GM04504 (cell line): ENCODE measurements around the gene LASP1NB.
"Not testable (repeated sequence)": the region's sequence is repeated elsewhere in the genome, so short reads cannot be mapped to it uniquely, and the experiment has no call there.

Source experiments
- DNase-seq: peaks from one replicate; pipeline ENCODE4 v3.0.0-alpha.2; 2012; ENCODE audit warnings: low read depth

The LASP1NB gene

GRCh38 chr17:38918129-38918913, 7.1 kb upstream of the LASP1NB start:
- DNase-seq = no peak

DNA sequence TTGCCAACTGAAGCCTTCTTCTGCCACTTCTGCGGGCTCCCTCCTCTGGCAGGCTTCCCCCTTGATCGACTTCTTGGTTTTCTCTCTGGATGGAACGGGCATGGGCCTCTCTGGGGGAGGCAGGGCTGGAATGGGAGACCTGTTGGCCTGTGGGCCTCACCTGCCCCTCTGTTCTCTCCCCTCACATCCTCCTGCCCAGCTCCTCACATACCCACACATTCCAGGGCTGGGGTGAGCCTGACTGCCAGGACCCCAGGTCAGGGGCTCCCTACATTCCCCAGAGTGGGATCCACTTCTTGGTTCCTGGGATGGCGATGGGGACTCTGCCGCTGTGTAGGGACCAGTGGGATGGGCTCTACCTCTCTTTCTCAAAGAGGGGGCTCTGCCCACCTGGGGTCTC, 6.5 kb upstream of the LASP1NB start:
- no peak for DNase-seq

- DNase-seq = no peak
Observed at GRCh38 chr17:38919316-38920078, 5.9 kb upstream of the LASP1NB start.

GRCh38 chr17:38920374-38921291, 4.8 kb upstream of the LASP1NB start:
- DNase-seq = no peak

DNA sequence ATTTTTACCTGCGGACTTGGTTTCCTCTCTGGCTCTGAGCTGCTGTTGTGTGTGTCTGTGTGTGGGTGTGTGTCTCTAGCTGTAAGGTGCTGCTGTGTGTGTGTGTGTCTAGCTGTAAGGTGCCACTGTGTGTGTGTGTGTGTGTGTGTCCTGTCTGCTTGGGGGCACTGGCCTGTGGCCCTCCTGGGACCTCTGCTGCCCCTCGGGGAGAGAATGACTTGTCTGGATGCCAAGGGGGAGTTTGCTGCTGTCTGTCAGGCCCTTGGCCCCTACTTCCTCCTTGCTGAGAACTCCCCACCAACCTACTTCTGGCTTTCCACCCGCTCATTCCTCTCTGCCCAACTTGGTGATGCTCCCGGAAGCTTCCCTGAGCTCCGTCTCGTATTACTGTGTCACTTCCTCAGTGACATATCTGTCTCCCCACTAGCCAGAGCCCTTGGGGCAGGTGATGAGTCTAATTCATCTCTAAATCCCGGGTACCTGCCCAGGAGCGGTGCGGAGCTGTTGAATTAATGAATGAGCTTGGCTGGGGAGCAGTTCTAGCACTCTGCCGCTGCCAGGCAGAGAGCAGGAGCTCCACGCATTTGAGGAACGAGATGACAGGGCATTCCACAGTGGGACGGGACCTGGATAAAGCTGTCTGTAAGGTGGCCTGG, 3.5 kb upstream of the LASP1NB start:
- DNase-seq = no peak

GRCh38 chr17:38922538-38923297, 2.7 kb upstream of the LASP1NB start:
- peak; percentile 35 for DNase-seq

GRCh38 chr17:38926293-38927070, 1.1 kb downstream of the LASP1NB start:
- DNase-seq = no peak

- not testable (repeated sequence) for DNase-seq
Observed at GRCh38 chr17:38930782-38931181, 5.4 kb downstream of the LASP1NB start.

DNA sequence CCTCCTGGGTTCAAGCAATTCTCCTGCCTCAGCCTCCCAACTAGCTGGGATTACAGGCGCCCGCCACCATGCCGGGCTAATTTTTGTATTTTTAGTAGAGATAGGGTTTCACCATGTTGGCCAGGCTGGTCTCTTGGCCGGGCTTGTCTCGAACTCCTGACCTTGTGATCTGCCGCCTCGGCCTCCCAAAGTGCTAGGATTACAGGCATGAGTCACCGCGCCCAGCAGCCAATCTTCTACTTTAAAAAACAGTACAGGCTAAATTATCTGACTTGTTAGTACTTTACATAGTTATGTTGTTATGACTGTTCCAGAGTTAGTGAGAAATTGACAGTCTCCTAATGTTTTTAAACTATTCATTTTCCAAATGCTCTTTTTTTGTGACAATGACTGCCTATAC, 8.5 kb downstream of the LASP1NB start:
- DNase-seq = not testable (repeated sequence)

- no peak for DNase-seq
Observed at GRCh38 chr17:38939987-38940386, 14.6 kb downstream of the LASP1NB start.

DNA sequence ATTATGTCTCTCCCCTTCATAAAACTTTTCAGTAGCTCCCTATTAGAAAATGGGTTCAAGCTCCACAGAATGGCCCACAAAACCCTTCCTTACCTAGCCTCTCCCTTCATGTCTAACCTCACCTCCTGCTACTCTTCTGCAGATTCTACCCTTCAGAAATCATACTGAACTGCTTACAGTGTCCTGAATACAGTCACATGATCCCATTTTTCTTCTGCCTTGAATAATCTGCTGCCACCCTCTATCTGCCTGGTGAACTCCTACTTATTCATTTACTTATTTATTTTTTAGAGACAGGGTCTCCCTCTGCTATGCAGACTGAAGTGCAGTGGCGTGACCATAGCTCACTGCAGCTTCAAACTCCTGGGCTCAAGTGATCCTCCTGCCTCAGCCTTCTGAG, 15.0 kb downstream of the LASP1NB start:
- DNase-seq = no peak

- no peak for DNase-seq
Observed at GRCh38 chr17:38942696-38943334, 17.4 kb downstream of the LASP1NB start.

DNA sequence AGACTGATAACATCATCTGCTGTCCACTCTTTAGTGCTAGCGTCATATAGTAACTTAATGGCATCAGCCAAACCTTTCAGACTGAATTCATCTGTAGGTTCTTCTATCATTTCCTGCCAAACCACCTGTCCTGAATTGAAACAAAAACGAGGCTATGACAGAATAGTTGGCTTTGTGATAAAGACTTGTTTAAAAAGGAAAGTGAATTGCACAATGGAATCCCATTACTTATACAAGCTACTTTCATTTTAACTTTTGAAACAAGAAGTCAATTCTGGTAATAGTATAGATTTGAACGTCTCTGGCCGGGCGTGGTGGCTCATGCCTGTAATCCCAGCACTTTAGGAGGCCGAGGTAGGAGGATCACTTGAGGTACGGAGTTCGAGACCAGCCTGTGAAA, 18.2 kb downstream of the LASP1NB start:
- no peak for DNase-seq

- no peak for DNase-seq
Observed at GRCh38 chr17:38947189-38947588, 21.8 kb downstream of the LASP1NB start.

GRCh38 chr17:38953800-38954199, 28.4 kb downstream of the LASP1NB start:
- DNase-seq = not testable (repeated sequence)

DNA sequence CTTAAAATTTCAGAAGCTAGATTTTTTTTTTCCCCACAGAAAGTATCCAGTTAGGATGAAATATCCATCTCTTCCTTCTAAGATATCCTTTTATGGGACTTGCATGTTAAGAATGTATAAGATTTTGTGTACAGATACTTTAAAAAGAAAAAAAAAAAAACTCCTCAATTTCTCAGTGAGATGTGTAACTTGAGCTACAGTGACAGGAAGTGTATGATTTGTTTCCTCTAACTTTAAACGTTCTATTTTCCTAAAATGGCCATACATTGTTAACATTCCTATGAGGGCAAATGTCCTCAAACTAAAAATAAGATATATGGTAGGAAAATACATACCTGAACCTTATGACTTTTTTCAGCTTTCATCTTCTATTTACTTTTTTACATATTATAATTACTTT, 32.9 kb downstream of the LASP1NB start:
- DNase-seq = no peak

- DNase-seq = no peak
Observed at GRCh38 chr17:38958756-38959155, 33.3 kb downstream of the LASP1NB start.

DNA sequence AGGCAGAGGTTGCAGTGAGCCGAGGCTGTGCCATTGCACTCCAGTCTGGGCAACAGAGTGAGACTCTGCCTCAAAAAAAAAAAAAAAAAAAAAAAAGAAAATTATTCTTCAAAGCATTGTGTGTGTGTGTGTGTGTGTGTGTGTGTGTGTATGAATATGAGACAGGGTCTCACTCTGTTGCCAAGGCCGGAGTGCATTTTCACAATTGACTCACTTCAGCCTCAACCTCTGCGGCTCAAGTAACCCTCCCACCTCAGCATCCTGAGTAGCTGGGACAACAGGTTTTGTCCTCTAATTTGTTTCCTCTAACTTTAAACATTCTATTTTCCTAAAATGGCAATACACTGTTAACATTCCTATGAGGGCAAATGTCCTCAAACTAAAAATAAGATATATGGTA, 34.1 kb downstream of the LASP1NB start:
- DNase-seq = no peak

- DNase-seq = no peak
Observed at GRCh38 chr17:38960402-38960801, 35.0 kb downstream of the LASP1NB start.

GRCh38 chr17:38961413-38961812, 36.0 kb downstream of the LASP1NB start:
- DNase-seq = no peak
